Natural killer cell treated with Interleukin-12 subunit alpha and Interleukin-12 subunit beta and Interleukin-15 and Interleukin-18, amount 100 ng/mL, for 72 hours (primary cell): Measurements from ENCODE around the gene PACSIN1. TPM values are rescaled to one million over a fixed set of nuclear protein-coding genes. Genes with fewer than 3 reads are reported as not detected.

ENCODE experiments used
- ATAC-seq, 2 donors: fragments of 150-1000 bp; cut with Tn5 transposase in 1 of 2; sonication (Bioruptor Pico), chemical (Tn5 transposase) in 1 of 2; 2 replicates each; pipeline ENCODE4 v1.10.0; 2021
- DNase-seq: peaks from one replicate; pipeline ENCODE4 v3.0.0; 2022; ENCODE audit warnings: low spot score
- H3K27ac Mint-ChIP-seq, 2 donors: 1 replicate in 1 of 2; 2 replicates in 1 of 2; pipeline ENCODE4 v1.8.0; 2022; ENCODE audit warnings: mixed read lengths in 2 of 2, mild to moderate bottlenecking in 1 of 2, moderate library complexity in 1 of 2
- H3K27me3 Mint-ChIP-seq, 2 donors: 1 replicate in 1 of 2; 2 replicates in 1 of 2; pipeline ENCODE4 v1.8.0; 2022; ENCODE audit warnings: mixed read lengths in 2 of 2
- H3K36me3 Mint-ChIP-seq: one replicate; pipeline ENCODE4 v1.8.0; 2022; ENCODE audit warnings: mixed read lengths
- H3K4me1 Mint-ChIP-seq, 2 donors: 1 replicate in 1 of 2; 2 replicates in 1 of 2; pipeline ENCODE4 v1.8.0; 2022; ENCODE audit warnings: low read depth in 2 of 2, mixed read lengths in 2 of 2, mild to moderate bottlenecking in 1 of 2
- H3K4me3 Mint-ChIP-seq: one replicate; pipeline ENCODE4 v1.8.0; 2022; ENCODE audit warnings: mixed read lengths
- H3K9me3 Mint-ChIP-seq: 2 replicates; pipeline ENCODE4 v1.8.0; 2022; ENCODE audit warnings: mixed read lengths
- total RNA-seq, 2 donors: library from RNA; stranded (reverse); gene quantifications; one replicate each; pipeline ENCODE4 v1.2.3, GENCODE V29; 2022

The PACSIN1 gene
- total RNA-seq, 2 donors from 2014 or later, result 0.19 TPM; not detected in 1

DNA sequence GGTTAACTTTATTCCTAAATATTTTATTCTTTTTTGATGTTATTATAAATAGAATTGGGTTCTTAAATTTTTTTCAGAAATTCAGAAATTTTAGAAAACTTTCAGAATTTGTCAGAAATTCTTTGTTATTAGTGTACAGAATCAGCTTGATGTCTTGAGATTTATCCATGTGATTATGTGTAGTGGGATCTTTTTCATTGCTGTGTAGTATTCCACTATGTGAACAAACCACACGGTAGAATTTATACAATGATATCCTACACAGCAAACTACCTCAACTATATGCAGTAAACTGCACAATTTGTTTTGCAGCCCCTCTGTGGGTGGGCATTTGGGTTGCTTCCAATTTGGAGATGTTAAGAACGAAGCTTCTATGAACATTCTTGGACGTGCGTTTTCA, 43.9 kb downstream of the PACSIN1 start:
- Mint-ChIP-seq H3K27me3 (peaks cover 0 to 13% of the 10 kb centered on the region in 2 donors), H3K27ac (no peak overlapping the region), H3K4me1 (no peaks in the 10 kb centered on the region), H3K36me3 (peaks cover 7% of the 10 kb centered on the region), H3K4me3 (no peak overlapping the region), H3K9me3 (no peaks in the 10 kb centered on the region)
- ATAC-seq (no peak), DNase-seq (no peak)

DNA sequence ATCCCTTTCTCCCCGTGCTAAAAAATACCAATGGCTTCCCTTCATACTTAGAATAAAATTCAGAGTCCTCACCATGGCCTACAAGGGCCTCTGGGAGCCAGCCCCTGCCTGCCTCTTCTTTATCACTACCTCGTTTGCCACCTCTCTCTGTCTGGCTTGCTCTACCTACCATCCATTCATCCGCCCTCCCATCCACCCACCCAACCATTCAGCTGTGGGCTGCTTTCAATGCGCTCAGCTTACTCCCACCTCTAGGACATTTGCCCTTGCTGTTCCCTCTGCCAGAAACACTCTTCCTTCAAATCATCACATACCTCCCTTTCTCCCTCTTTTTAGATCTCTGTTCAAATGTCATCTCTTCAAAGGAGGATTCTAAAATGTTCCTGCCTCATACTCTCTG, 44.4 kb downstream of the PACSIN1 start:
- DNase-seq (no peak), ATAC-seq (no peak)
- no peaks in the 10 kb centered on the region for H3K9me3 Mint-ChIP-seq
- no peak overlapping the region for H3K4me3 Mint-ChIP-seq
- H3K27ac Mint-ChIP-seq, result no peak overlapping the region
- H3K4me1 Mint-ChIP-seq, result no peaks in the 10 kb centered on the region
- H3K27me3 Mint-ChIP-seq, result peaks cover 0 to 13% of the 10 kb centered on the region in 2 donors
- peaks cover 7% of the 10 kb centered on the region for H3K36me3 Mint-ChIP-seq

DNA sequence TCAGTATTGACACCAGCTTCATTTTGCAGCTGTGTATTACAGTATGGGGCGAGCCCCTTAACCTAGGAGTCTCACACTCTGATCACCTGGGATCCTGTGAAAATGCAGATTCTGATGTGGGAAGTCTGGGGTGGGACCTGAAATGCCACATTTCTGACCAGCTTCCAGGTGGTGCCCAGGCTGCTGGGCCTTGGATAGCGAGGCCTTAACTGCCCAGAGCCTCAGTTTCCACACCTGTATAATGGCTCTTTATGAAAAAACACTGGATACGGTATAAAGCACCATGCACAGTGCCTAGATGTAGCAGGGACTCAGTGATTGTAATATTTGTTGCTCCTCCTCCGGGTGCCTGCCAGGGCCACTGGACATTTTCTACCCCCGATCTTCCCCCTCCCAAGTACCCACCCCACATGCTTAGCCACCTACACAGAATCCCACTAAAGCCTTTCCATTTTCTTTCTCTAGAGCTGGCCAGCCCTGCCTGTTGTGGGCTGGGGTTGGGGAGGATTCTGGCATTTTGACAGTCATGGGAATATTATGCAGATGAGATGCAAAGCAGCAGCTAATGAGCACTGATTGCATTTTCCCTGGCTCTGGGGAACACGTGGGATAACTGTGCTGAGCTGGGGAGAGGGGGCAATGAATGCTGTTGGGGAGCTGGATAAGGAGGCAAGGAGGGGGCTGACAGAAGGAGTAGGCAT, 45.5 kb downstream of the PACSIN1 start:
- Mint-ChIP-seq H3K9me3 (no peaks in the 10 kb centered on the region), H3K27me3 (peaks cover 0 to 13% of the 10 kb centered on the region in 2 donors), H3K27ac (no peak overlapping the region), H3K4me1 (no peaks in the 10 kb centered on the region), H3K4me3 (no peak overlapping the region), H3K36me3 (peaks cover 7% of the 10 kb centered on the region)
- ATAC-seq (no peak), DNase-seq (no peak)

DNA sequence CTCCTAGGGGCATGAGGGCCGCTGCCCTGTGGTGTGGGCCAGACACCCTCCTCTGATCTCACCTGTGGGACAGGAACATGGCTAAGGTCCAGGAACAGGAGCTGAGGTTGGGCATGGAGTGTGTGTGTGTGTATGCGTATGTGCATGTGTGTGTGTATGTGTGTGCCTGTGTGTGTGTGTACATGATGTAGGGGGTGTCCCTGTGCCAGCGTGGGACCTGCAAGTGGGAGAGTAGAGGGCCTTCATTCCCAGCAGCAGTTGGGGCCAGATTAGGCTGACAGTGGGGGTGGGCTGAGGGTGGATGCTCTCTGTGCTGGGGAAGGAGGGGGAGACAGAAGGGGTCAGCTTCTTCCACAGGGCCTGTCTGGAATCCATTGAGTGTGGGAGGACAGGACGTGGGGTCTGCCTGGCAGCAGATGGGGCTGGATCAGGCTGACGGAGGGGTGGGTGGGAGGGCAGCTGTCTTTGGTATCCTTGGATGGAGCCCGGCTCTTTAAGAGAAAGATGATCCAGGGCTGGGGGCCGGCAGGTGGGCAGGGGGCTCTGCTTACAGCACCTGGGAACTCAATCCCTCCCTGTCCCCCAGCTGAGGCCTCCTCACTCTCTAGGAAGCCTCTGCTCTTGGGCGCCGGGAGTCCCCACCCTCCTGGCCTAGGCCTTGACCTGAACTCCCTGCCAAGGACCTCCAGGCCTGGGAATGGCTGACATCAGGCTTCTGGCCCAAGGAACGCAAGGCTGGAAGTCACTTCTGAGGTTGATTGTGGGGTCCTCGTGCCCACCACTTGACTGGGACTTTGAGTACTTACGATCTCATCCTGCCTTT, 46.2 kb downstream of the PACSIN1 start:
- no peaks in the 10 kb centered on the region for H3K4me1 Mint-ChIP-seq
- no peak overlapping the region for H3K27ac Mint-ChIP-seq
- peaks cover 0 to 13% of the 10 kb centered on the region in 2 donors for H3K27me3 Mint-ChIP-seq
- H3K9me3 Mint-ChIP-seq, result no peaks in the 10 kb centered on the region
- H3K36me3 Mint-ChIP-seq, result peaks cover 7% of the 10 kb centered on the region
- H3K4me3 Mint-ChIP-seq, result no peak overlapping the region
- DNase-seq (no peak), ATAC-seq (no peak)

DNA sequence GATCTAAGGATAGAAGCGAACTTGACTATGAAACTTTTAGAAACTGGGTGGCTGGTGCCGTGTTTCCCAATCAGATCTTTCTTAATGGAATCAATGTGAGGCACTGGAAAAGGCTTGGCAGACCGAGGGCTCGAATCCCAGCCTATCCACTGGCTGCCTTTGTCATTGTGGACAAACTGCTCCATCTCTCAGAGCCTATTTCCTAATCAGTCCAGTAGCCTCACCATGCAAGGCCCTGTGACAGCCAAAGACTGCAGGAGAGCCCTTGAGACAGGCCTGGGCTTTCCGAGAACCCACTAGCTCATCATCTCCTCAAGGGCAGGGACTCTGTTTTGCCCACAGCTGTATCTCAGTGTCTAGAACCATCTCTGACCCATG, 46.9 kb downstream of the PACSIN1 start:
- Mint-ChIP-seq H3K36me3 (peaks cover 7% of the 10 kb centered on the region), H3K4me3 (no peak overlapping the region), H3K4me1 (no peaks in the 10 kb centered on the region), H3K9me3 (no peaks in the 10 kb centered on the region), H3K27ac (no peak overlapping the region), H3K27me3 (peaks cover 0 to 13% of the 10 kb centered on the region in 2 donors)
- DNase-seq (no peak), ATAC-seq (no peak)

DNA sequence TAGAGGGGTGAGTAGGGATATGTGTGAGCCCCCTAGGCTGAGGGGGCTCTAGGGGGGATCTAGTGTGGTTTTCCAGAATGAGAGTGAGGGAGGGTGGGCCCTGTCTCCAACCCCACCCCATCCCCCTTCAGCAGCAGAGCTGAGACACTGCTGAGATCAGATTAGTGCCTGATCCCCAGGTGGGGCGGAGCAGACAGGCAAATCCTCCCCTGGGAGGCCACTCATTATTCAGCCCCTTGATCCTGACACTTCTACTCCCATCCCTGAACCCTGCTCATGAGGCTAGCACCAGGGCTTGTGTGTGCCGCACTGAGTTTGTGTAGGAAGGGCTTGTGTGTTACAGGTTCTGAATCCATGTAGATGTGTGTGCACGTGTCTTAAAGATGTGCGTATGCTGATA, 47.8 kb downstream of the PACSIN1 start:
- no peak for DNase-seq
- H3K36me3 Mint-ChIP-seq, result peaks cover 7% of the 10 kb centered on the region
- ATAC-seq, result no peak
- no peak overlapping the region for H3K27ac Mint-ChIP-seq
- H3K27me3 Mint-ChIP-seq, result peaks cover 0 to 13% of the 10 kb centered on the region in 2 donors
- no peaks in the 10 kb centered on the region for H3K9me3 Mint-ChIP-seq
- H3K4me1 Mint-ChIP-seq, result no peaks in the 10 kb centered on the region
- H3K4me3 Mint-ChIP-seq, result no peak overlapping the region

DNA sequence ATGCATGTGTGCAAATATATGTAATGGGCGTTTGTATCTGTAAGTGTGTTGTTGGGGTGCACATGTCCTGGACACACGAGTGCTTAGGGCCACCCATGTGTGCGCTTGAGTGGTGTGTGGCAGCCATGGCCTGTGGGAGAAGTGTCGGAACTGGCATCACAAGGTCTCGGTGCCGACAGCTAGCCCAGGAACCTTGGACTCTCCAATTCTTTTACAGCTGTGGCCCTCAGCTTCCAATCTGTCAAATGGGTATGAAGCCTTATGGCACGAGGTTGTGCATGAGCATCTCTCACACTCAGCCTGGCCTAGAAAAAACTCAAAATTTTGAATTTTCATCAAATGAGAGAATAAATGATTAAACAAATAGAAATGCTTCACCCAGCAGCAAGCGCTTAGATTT, 48.2 kb downstream of the PACSIN1 start:
- peaks cover 0 to 13% of the 10 kb centered on the region in 2 donors for H3K27me3 Mint-ChIP-seq
- peaks cover 7% of the 10 kb centered on the region for H3K36me3 Mint-ChIP-seq
- H3K27ac Mint-ChIP-seq, result no peak overlapping the region
- no peak for DNase-seq
- no peak overlapping the region for H3K4me3 Mint-ChIP-seq
- H3K4me1 Mint-ChIP-seq, result no peaks in the 10 kb centered on the region
- ATAC-seq, result no peak
- H3K9me3 Mint-ChIP-seq, result no peaks in the 10 kb centered on the region

DNA sequence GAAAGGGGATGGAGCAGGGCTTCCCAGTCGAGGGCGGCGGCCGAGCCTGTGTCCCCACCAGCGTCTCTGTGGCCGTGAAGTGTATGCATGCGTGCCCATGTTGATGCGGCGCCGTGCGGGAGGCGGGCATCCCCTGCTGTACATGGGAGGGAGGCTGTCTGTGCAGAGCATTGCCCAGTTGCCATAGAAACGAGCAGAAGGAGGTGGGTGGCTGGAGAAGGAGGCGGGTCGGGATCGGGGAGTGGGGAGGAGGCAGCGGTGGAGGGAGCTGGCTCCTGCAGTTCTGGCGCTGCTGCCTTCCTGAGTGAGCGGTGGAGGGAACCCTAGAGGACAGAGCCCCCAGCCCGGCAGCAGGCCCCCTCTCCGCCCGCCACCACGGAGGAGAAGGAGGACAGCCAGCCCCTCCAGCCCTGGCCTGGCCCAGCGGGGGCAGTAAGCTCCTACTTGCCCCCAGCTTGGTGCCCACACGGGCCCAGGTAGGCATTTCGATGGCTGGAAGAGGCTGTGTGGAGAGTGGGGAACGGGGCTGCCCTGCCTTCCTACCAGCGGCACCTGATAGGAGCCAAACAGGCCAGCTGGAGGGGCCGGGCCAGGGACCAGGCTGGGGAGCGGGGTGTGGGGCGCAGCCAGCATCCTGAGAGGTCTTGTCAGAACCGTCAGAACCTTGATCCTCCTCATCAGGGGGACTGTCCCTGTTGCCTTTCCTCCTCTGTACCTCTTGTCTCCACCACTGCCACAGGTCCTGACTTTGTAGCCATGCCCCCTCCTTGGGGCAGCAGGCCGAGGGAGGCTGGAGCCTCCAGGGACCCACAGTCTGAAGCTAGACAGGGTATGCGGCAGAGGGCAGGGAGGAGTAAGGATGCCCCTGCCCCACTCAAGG, 49.0 kb downstream of the PACSIN1 start:
- Mint-ChIP-seq H3K4me1 (no peaks in the 10 kb centered on the region), H3K27ac (no peak overlapping the region), H3K36me3 (peaks cover 7% of the 10 kb centered on the region), H3K27me3 (peaks cover 0 to 13% of the 10 kb centered on the region in 2 donors), H3K9me3 (no peaks in the 10 kb centered on the region), H3K4me3 (no peak overlapping the region)
- DNase-seq (no peak), ATAC-seq (no peak)

DNA sequence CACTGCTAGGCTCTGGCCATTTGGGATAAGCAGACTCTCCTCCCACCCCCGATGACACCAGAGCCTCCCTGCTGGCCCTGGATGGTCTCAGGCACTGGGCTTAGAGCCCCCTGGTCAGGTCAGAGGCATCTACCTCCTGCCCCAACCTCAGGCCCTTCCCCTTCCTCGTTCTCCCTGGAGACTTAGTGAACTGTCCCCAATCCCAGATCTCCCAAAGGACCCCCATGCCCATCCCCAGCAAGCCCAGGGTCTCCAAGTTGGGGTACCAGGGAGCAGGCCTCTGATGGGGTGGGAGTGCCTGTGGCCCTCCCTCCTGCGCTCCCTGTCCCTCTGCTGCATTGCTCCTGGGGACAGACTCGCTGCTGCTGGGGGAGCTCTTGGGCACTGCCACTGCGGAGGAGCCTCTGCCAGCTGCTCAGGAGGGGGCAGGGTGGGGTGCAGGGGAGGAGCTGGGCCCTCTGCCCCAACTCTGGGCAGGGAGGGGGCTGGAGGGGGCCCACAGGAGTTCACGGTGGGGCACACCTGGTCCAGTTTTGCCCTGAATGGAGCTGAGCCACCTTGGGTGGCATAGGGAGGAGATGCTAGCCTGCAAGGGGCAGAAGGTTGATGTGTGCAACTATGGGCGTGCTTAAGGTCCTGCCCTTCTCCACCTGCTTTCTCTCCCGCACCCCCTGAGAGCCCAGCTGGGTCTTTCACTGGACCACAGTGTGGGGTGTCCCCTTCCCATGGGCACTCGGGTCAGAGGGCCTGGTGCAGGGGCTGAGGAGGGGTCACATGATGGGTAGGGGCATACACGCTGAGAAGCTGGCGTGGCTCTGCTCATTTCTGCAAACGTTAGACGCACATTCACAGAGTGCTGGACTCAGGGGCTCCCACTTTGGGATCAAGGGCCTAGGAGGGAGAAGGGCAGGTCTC, 49.9 kb downstream of the PACSIN1 start:
- DNase-seq, result no peak
- Mint-ChIP-seq H3K9me3 (no peaks in the 10 kb centered on the region), H3K27ac (no peak overlapping the region), H3K4me1 (no peaks in the 10 kb centered on the region), H3K4me3 (no peak overlapping the region), H3K36me3 (peaks cover under 1% of the 10 kb centered on the region), H3K27me3 (peaks cover 0 to 7% of the 10 kb centered on the region in 2 donors)
- no peak for ATAC-seq

DNA sequence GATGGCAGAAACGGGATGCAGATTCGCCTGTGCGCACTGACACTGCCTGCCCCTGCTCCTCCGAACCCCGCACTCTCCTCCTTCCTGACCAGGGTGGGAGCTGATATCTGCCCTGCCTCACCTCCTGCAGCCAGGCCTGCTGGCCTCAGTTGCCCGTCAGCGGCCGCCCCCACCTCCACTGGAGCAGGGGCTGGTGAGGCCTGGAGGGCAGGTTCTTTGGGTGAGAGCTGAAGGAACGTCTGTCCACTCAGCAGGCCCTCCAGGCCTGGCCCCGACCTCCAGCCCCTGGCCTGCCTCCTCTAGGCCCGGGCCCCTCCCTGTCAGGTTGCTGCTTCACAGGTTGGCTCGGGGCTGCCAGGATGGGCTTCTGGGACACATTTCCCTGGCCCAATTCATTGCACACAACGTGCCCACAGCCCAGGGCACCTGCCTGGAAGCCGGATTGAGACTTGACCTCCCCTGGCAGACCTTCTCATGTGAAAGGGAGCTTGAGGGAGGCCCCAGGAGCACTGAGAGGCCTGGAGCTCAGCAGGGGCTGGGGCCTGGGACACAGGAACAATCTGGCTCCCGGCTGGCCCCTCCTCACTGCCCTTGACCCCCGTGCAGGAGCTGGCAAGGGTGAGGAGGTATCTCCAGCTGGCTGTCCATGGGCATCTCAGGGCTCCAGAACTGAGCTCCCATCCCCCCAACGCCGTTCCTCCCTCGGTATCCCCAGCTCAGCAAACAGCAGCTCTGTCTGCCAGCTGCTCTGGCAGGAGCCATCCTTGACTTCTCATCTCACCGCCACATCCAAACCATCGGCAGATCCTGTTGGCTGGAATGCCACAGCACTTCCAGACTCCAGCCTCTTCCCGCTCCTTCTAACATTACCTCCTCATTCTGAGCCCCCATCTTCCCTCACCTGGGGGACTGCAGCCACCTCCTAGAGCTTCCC, 50.8 kb downstream of the PACSIN1 start:
- Mint-ChIP-seq H3K27me3 (peaks cover 0 to 7% of the 10 kb centered on the region in 2 donors), H3K9me3 (no peaks in the 10 kb centered on the region), H3K27ac (no peak overlapping the region)

DNA sequence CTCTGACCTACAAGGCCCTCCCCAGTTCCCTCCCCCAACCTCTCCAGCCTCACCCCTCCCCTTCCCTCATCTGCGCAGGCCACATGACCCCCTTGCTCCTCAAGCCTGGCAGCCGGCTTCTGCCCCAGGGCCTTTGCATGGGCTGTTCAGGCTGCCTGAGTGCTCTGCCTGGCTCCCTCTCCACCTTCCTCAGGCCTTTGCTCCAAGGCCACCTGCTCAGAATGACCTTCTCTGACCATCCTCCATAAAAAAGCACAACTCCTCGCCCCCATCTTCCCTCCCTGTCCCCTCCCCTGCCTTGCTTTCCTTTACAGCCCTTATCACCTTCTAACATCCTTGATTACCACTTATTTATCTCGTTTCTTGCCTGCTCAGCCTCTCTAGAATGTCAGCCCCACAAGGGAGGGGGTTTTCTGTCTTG, 51.6 kb downstream of the PACSIN1 start:
- H3K27ac Mint-ChIP-seq, result no peak overlapping the region
- no peaks in the 10 kb centered on the region for H3K9me3 Mint-ChIP-seq
- ATAC-seq, result no peak
- no peaks in the 10 kb centered on the region for H3K36me3 Mint-ChIP-seq
- no peak for DNase-seq
- no peaks in the 10 kb centered on the region for H3K4me1 Mint-ChIP-seq
- peaks cover 0 to 7% of the 10 kb centered on the region in 2 donors for H3K27me3 Mint-ChIP-seq
- H3K4me3 Mint-ChIP-seq, result no peak overlapping the region

More for the DNA sequence above, 50.8 kb downstream of the PACSIN1 start:
- no peaks in the 10 kb centered on the region for H3K36me3 Mint-ChIP-seq
- no peak overlapping the region for H3K4me3 Mint-ChIP-seq
- no peak for DNase-seq
- no peak for ATAC-seq
- H3K4me1 Mint-ChIP-seq, result no peaks in the 10 kb centered on the region

DNA sequence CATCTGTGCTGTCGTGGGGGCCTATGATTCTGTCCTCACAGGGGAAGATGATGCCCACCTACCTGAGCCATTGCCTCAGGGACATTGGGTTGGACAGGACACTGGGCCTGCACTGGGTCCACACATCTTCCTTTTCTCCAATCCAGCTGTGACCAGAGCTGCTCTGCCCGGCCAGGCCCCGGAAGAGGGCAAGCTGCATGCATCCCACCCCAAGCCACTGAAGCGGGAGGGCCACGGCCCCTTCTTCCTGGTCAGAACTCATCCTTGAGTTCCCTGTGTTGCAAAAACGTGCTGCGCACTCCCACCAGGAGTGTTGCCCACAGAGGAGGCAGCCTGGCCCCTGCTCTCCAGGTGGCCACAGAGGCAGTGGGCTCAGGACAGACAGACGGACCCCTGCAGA, 52.1 kb downstream of the PACSIN1 start:
- Mint-ChIP-seq H3K9me3 (no peaks in the 10 kb centered on the region), H3K4me3 (no peak overlapping the region), H3K27me3 (peaks cover 0 to 7% of the 10 kb centered on the region in 2 donors), H3K4me1 (peaks cover 1% of the 10 kb centered on the region in 2 donors), H3K27ac (no peak overlapping the region), H3K36me3 (no peaks in the 10 kb centered on the region)
- no peak for ATAC-seq
- DNase-seq, result no peak
